CD4-positive, alpha-beta T cell treated with Interleukin-2 at 100 ng/mL for 4 hours (primary cell): ENCODE data around the gene SLC35F3.
"Not testable (repeated sequence)": the region's sequence is repeated elsewhere in the genome, so short reads cannot be mapped to it uniquely, and the experiment has no call there.

ENCODE experiments used
- DNase-seq: peaks from one replicate; pipeline ENCODE4 v3.0.0-alpha.2; 2020; ENCODE audit warnings: low spot score

Gene SLC35F3

GRCh38 chr1:233904633-233905415 lies at the start of gene SLC35F3:
Gene SLC35F3 (plus strand): TSS chr1:233904676.
- DNase-seq = no peak

DNA sequence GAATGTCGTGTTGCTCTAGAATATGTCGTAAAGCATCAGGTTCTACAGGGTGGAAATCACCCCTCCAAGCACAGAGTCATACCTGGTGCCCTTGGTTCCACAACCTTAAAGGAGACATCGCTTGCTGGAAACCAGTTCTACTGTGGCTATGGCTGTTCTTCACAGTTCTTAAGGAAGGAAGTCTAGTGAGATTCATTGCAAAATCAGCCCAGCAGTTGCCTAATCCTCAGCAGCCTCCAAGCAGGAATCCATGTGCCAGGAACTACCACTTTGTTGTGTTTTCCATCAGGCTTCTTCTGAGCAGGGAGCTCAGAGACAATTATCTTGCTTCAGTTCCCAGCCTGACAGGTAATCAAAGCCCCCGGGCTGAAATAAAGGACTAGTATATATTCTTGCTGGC lies 45.0 kb upstream of the SLC35F3 start:
- DNase-seq = no peak

DNA sequence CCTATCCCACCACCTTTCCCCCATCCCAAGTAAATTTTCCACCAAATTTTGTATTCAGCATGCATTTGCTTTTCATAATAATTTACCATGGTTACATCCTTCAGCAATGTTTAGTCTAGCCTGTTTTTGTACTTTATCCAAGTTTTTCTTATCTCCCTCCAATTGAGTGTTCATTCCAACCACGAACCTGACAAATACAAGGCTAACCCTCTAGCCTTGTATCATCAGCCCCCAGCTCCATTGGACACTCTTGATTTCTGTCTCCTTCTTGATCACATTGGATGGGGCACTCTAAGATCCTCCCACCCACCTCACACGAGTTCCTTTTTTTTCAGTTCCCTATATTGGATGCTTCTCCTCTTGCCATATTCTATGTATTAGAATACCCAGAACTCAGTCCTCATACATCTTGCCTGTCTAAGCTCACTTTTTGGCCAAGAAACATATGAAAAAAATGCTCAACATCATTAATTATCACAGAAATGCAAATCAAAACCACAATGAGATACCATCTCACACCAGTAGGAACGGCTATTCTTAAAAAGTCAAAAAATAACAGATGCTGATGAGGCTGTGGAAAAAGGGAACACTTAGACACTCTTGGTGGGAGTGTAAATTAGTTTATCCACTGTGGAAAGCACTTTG lies 40.5 kb upstream of the SLC35F3 start:
- no peak for DNase-seq

DNA sequence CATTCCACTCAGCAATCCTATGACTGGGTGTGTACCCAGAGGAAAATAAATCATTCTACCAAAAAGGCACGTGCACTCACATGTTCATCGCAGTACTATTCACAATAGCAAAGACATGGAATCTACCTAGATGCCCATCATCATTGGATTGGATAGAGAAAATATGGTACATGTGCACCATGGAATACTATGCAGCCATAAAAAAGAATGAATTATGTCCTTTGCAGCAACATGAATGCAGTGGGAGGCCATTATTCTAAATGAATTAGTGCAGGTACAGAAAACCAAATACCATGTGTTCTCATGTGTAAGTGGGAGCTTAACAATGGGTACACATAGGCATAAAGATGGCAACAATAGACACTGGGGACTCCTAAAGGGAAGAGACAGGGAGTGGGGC lies 39.9 kb upstream of the SLC35F3 start:
- no peak for DNase-seq

DNA sequence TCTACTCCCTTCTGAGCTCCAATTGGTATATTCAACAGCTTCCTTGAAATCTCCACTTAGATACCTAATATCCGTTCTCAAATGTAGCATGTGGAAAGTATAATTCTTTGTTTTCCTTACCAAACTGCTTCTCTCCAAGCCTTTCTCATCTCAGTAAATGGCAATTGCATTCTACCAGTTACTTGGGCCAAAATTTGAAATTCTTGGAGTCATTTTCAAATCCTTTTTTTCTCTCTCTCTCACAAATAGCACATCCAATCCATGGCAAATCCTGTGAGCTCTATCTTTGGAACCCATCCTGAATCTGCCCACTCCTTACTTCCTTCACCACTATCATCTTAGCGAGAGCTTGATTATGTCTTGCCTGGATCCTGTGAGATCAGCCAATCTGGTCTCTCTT lies 39.3 kb upstream of the SLC35F3 start:
- no peak for DNase-seq

- DNase-seq = no peak
Observed at GRCh38 chr1:233865902-233866301, 38.6 kb upstream of the SLC35F3 start.

GRCh38 chr1:233867028-233867427 lies 37.4 kb upstream of the SLC35F3 start:
- no peak for DNase-seq

- DNase-seq = no peak
Observed at GRCh38 chr1:233868461-233868860, 36.0 kb upstream of the SLC35F3 start.

GRCh38 chr1:233869680-233870079 lies 34.8 kb upstream of the SLC35F3 start:
- no peak for DNase-seq

DNA sequence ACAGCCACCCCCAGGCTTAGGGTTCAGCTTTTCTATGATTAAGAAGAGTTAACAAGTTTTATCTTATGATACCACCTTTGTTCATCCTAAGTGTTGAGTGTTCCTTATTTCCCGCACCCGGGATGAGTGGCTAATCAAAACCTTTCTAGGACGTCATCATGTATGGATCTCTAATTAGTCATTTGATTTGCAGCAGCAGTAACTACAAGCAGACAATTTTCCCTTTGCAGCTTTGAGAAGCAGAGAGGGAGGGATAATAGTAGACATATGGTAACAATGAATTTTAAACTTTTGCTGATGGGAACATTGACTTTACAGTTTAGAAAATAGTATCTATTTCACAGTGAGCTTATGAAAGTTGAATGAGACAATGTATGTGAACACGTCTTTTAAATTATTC lies 30.8 kb upstream of the SLC35F3 start:
- DNase-seq = no peak

DNA sequence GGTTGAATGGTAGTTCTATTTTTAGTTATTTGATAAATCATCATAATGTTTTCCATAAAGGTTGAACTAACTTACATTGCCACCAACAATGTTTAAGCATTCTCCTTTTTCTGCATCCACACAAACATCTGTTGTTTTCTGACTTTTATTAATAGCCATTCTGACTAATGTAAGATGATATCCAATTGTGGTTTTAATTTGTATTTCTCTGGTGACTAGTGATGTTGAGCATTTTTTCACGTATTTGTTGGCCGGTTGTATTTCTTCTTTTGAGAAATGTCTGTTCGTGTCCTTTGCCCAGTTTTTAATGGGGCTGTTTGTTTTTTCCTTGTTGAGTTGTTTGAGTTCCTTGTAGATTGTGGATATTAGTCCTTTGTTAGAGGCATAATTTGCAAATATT lies 24.6 kb upstream of the SLC35F3 start:
- no peak for DNase-seq

GRCh38 chr1:233883671-233884070 lies 20.8 kb upstream of the SLC35F3 start:
- DNase-seq = no peak

DNA sequence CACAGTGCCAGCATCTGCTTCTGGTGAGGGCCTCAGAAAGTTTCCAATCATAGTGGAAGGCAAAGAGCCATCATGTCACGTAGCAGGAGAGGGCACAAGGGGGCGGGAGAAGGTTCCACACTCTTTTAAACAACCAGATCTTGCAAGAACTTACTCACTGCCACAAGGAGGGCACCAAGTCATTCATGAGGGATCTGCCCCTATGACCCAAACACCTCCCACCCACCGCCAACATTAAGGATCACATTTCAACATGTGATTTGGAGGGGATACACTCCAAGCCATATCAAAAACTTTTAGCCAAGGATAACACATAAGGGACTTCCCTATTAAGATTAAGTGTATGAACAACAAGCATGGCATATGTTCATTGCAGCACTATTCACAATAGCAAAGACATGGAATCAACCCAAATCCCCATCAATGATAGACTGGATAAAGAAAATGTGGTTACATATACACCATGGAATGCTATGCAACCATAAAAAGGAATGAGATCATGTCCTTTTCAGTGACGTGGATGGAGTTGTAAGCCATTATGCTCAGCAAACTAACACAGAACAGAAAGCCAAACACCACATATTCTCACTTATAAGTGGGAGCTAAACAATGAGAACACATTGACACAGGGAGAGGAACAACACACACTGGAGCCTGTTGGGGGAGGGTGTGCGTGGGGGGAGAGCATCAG lies 19.9 kb upstream of the SLC35F3 start:
- no peak for DNase-seq

DNA sequence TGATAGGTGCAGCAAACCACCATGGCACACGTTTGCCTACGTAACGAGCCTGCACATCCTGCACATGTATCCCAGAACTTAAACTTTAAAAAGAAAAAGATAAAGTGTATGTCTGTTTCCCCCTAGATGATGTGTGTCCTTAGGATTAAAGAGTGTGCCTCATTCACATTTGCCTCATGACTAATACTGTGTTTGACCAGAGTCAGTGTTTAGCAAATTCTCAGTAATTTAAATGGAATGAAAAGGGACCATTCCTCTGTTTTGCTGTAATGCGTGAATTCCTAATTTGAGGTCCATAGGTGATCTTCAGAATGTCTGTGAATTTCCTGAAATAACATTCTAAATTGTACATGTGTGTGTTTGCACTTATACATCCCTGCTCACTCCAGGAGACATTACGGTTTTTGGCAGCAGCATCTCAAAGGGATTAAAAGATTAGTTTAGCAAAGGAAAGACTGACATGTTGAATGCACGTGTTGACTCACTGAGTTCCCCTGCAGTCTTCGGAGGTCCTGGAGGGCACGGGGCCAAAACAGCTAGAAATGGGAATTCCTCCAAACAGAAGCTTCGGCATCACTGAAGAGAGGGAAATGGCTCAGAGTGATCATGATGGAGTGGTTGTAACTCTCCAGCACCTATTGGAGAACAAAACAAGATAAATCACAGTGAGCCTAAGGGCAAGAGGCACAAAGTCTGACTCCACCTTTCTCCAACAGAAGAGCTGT lies 19.1 kb upstream of the SLC35F3 start:
- DNase-seq = no peak

DNA sequence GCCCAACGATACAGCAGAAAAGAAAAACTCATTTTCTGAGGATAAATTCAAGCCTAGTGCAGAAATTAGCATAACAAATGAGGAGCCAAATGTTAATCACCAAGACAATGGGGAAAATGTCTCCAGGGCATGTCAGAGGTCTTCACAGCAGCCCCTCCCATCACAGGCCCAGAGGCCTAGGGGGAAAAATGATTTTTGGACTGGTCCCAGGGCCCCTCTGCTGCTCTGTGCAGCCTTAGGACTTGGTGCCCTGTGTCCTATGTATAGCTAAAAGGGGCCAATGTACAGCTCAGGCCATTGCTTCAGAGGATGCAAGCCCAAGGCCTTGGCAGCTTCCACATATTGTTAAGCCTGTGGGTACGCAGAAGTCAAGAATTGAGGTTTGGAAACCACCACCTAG lies 13.3 kb upstream of the SLC35F3 start:
- DNase-seq = not testable (repeated sequence)

DNA sequence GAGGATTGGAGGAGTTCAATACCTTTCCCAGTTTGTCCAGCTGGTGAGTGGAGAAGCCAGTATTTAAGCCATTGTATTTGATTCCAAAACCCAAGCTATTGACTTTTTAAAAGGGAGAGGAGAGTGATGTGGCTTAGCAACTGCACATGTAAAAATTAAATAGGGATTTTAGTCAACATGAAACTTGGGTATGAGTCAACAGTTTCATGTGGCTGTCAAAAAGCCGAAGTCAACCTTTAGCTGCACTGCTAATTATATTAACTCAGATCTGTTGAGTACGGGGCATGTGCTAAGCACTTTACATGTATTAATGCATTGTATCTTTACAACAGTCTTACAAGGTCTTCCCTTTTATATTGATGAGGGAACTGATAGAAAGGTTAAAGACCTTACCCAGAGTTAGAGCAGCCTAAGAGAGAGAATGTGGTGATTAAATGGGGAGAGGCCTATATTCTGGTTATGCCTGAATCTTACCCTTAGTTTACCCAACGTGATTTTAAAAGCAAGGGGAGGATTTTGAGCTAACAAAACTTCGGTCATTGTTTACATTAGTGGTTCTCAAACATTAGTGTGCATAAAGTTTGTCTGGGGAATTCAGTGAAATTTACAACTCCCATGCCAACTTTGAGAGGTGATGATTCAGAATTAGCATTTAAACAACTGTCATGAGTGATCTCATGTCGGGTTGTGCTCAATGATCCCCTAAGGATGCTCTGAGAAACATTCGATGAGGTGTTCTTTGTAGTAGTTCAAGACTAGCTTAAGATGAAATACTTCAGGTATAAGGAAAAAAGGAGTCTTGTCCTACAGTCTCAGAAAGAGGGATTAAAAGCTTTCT lies 6.9 kb upstream of the SLC35F3 start:
- DNase-seq = no peak

DNA sequence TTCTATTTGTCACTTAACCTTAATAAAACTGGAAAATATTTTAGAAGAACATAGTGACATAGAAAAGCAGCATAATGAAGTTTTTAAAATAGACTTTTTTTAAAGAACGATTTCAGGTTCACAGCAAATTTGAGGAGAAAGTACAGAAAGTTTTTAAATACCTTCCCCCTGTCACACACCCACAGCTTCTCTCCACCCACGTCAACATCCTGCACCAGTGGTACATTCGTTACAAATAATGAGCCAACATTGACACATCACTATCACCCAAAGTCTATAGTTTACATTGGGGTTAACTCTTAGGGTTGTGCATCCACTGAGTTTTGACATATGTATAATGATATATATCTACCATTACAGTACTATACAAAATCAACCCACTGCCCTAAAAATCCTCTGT lies 3.0 kb upstream of the SLC35F3 start:
- DNase-seq = no peak

DNA sequence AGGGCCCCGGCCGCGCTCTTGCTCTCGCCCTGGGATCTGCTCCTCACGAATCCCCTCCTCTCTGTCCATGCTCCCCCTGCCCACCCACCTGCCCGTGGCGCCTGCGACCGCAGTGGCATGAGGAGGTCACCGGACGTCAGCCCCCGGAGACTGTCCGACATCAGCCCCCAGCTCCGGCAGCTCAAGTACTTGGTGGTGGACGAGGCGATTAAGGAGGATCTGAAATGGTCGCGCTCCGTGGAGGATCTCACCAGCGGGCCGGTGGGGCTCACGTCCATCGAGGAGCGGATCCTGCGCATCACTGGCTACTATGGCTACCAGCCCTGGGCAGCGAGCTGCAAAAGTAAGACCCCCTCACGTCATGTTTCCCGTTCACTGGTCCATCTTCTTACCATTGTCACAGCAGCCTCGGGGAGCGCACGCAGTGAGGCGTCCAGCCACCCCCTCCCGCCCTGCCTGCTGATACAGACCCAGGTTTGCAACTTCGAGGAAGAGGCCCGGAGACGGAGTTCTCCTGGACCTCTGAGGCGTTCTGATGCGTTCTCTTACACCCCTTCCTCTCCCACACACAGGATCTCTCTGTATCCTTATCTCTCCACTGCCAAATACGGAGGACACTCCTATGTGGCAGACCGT lies 1.1 kb downstream of the SLC35F3 start:
- DNase-seq = no peak

DNA sequence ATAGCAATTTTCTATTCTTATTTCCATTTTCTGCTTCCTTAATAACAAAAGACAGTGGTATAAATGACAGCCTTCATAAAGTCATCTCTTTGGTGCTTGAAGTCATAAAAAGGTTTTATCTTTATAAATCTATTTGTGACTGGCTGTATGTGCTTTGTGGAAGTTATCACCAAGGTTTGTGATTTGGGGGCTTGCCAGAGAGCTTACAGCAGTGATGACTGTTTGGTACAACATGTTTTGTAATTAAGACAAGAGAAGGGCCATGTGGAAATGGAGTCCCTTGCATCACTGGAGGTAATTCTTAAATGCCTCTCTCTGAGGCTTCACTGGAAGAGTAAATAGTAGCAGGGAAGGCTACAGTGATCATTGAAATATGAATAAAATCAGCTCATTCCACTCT lies 2.7 kb downstream of the SLC35F3 start:
- DNase-seq = no peak

- DNase-seq = no peak
Observed at GRCh38 chr1:233908092-233908491, 3.6 kb downstream of the SLC35F3 start.

GRCh38 chr1:233909195-233909594 lies 4.7 kb downstream of the SLC35F3 start:
- DNase-seq = no peak
